Tibial nerve (tissue), 4 donors: ENCODE measurements around the gene SELENOW. TPM values are rescaled to one million over a fixed set of nuclear protein-coding genes. Genes with fewer than 3 reads are reported as not detected.
A peak's percentile ranks its signal among the peaks of the same experiment; 100 is the strongest.
"Not testable (repeated sequence)": the region's sequence is repeated elsewhere in the genome, so short reads cannot be mapped to it uniquely, and the experiment has no call there.

Source experiments
- DNase-seq, 2 donors: peaks; one replicate each; pipeline ENCODE4 v3.0.0-alpha.2; 2019; ENCODE audit warnings: low spot score in 2 of 2
- H3K27ac ChIP-seq, 4 donors: fragments of 200-600 bp; sonication (generic) in 3 of 4; one replicate each; pipeline ENCODE4 v1.5.1; 2017 to 2019; ENCODE audit warnings: mild to moderate bottlenecking in 1 of 4
- H3K27me3 ChIP-seq, 2 donors: fragments of 200-600 bp; sonication (generic) in 1 of 2; one replicate each; pipeline versions ENCODE4 v1.5.1 to v1.6.0; 2017 to 2019
- H3K36me3 ChIP-seq, 3 donors: fragments of 200-600 bp; sonication (generic); one replicate each; pipeline ENCODE4 v1.5.1; 2018 to 2019
- H3K4me1 ChIP-seq, 4 donors: fragments of 200-600 bp; sonication (generic) in 3 of 4; one replicate each; pipeline ENCODE4 v1.5.1; 2017 to 2019
- H3K4me3 ChIP-seq, 4 donors: fragments of 200-600 bp; sonication (generic) in 3 of 4; one replicate each; pipeline ENCODE4 v1.5.1; 2017 to 2019; ENCODE audit warnings: mild to moderate bottlenecking in 1 of 4, moderate library complexity in 1 of 4
- H3K9me3 ChIP-seq, 4 donors: fragments of 200-600 bp; sonication (generic) in 3 of 4; one replicate each; pipeline ENCODE4 v1.5.1; 2017 to 2019
- EP300 ChIP-seq, 2 donors: sonication (generic); formaldehyde crosslinking; IDR thresholded peaks; one replicate each; pipeline ENCODE4 v1.6.1; 2017; ENCODE audit warnings: antibody characterized with exemption in 2 of 2, mild to moderate bottlenecking in 1 of 2
- POLR2A ChIP-seq, 2 donors: fragments of 450-650 bp; IDR thresholded peaks; one replicate each; pipeline ENCODE4 v1.6.1; 2017; ENCODE audit warnings: antibody characterized with exemption in 2 of 2, mild to moderate bottlenecking in 2 of 2, moderate library complexity in 2 of 2
- WGBS, 2 donors: methylation state at CpG; one replicate each; pipeline ENCODE4 v1.1.5; 2018; 5-methylcytosine and 5-hydroxymethylcytosine counted together
- total RNA-seq, 4 donors: library from RNA; depleted of rRNA; stranded (reverse); fragments of >200 nt; gene quantifications; one replicate each; pipeline ENCODE4 v1.1.0, GENCODE V29; 2016
- TF ChIP-seq, protein P1 (sequence below), 5 experiments: fragments of 200-600 bp in 3 of 5; fragments of 450-650 bp in 2 of 5; sonication (generic) in 3 of 5; IDR thresholded peaks; one replicate each; pipeline ENCODE4 v1.5.1; 2016 to 2019; ENCODE audit warnings: antibody characterized with exemption in 5 of 5, mild to moderate bottlenecking in 3 of 5, moderate library complexity in 2 of 5

Gene SELENOW
- total RNA-seq, 4 donors from 2014 or later, result 495 to 841 (median 572) TPM

DNA sequence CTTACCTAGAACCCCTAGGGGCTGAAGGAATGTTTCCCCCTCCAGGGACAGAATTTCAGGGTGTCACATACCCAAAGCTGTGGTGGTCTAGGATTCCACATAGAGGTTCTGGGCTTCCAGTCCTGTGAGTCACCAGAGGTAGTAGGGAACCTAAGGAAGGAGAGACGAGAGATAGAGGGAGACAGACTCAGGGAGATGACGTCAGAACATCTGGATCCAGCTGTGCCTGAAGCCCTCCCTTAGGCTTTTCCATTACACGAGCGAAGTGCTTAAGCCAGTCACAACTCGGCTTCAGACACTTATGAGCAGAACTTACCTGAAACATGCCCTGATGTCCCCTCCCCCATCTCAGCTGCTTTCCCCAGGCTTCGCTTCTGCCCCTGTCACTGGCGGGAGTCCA, 11.8 kb upstream of the SELENOW start:
- Histone ChIP-seq H3K27ac (peak overlapping the region in 1 of 4 donors; percentile 51), H3K36me3 (no peaks in the 10 kb centered on the region), H3K4me1 (peaks cover 0 to 18% (median 2%) of the 10 kb centered on the region in 4 donors), H3K9me3 (no peaks in the 10 kb centered on the region), H3K4me3 (no peak overlapping the region), H3K27me3 (no peaks in the 10 kb centered on the region)
- WGBS, 2 donors, result 90 to 93% methylated on average over 7 of the region's 7 CpGs
- TF ChIP-seq EP300 (IDR thresholded peaks at IDR 0.05) (no peak), POLR2A (IDR thresholded peaks at IDR 0.05) (no peak)
- TF ChIP-seq, protein P1, sequence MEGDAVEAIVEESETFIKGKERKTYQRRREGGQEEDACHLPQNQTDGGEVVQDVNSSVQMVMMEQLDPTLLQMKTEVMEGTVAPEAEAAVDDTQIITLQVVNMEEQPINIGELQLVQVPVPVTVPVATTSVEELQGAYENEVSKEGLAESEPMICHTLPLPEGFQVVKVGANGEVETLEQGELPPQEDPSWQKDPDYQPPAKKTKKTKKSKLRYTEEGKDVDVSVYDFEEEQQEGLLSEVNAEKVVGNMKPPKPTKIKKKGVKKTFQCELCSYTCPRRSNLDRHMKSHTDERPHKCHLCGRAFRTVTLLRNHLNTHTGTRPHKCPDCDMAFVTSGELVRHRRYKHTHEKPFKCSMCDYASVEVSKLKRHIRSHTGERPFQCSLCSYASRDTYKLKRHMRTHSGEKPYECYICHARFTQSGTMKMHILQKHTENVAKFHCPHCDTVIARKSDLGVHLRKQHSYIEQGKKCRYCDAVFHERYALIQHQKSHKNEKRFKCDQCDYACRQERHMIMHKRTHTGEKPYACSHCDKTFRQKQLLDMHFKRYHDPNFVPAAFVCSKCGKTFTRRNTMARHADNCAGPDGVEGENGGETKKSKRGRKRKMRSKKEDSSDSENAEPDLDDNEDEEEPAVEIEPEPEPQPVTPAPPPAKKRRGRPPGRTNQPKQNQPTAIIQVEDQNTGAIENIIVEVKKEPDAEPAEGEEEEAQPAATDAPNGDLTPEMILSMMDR (IDR thresholded peaks at IDR 0.05), result no peak
- DNase-seq, result no peak

DNA sequence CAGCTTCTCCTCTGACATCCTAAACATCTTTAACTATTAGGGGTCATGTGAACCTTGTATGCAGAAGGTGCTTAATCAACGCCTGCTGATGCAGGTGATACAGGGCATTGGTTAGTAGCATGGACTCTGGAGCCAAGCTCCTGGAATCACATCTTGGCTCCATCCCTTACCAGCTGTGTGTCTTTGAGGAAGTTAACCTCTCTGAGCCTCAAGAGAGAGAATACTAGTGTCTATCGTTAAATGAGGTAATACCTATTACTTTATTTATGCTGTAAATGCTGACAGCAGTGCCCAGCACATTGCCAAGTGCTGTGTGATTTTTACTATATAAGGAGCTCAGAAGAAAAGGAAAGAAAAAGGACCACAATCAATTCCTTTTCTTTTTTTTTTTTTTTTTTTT, 11.2 kb upstream of the SELENOW start:
- no peaks in the 10 kb centered on the region for H3K9me3 ChIP-seq
- peaks cover 0 to 18% (median 2%) of the 10 kb centered on the region in 4 donors for H3K4me1 ChIP-seq
- H3K36me3 ChIP-seq, result no peaks in the 10 kb centered on the region
- no peak overlapping the region for H3K4me3 ChIP-seq
- TF ChIP-seq POLR2A (IDR thresholded peaks at IDR 0.05), result no peak
- TF ChIP-seq, protein P1 (IDR thresholded peaks at IDR 0.05), result no peak
- no peak for TF ChIP-seq EP300 (IDR thresholded peaks at IDR 0.05)
- no peaks in the 10 kb centered on the region for H3K27me3 ChIP-seq
- H3K27ac ChIP-seq, result no peak overlapping the region
- no peak for DNase-seq
- WGBS, 2 donors, result 61 to 79% methylated on average over 2 of the region's 2 CpGs

DNA sequence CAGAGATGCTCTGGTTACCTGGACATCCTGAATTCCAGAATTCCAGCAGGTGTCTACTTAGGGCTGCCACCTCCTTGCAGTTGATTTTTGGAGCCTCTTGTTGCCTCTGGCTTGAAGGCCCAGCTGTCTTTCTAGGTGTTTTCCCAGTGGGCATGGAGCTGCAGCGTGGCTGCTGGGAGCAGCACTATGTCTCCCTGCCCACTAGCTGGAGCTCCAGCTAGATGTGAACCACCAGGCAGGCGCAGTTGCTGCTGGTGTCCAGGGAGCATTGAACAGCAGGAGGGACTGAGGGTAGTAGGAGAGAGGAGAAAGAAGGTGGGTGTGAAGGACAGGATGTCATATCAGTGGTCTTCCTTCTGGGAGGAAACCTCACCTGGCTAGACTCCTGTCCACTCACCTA, 9.9 kb upstream of the SELENOW start:
- TF ChIP-seq POLR2A (IDR thresholded peaks at IDR 0.05) (no peak), EP300 (IDR thresholded peaks at IDR 0.05) (no peak)
- TF ChIP-seq, protein P1 (IDR thresholded peaks at IDR 0.05), result no peak
- no peaks in the 10 kb centered on the region for H3K9me3 ChIP-seq
- 71 to 94% methylated on average over 2 of the region's 2 CpGs for WGBS, 2 donors

DNA sequence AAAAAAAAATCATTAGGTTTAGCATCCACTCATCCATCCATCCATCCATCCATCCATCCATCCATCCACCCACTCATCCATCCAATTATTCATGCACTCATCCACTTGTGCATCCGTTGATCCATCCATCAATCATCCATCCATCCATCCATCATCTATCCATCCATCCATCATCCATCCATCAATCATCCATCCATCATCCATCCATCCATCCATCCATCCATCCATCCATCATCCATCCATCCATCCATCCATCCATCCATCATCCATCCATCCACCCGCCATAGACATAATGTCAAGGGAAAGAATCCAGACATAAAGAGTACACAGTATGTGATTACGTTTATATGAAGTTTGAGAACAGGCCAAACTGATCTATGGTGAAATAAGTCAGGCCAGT, 9.0 kb upstream of the SELENOW start:
- Histone ChIP-seq H3K4me1 (peaks cover 0 to 24% (median 2%) of the 10 kb centered on the region in 4 donors), H3K4me3 (no peak overlapping the region), H3K9me3 (no peaks in the 10 kb centered on the region), H3K27ac (no peak overlapping the region), H3K36me3 (no peaks in the 10 kb centered on the region), H3K27me3 (no peaks in the 10 kb centered on the region)
- 89 to 91% methylated on average over 3 of the region's 3 CpGs for WGBS, 2 donors
- TF ChIP-seq EP300 (IDR thresholded peaks at IDR 0.05) (no peak), POLR2A (IDR thresholded peaks at IDR 0.05) (no peak)
- TF ChIP-seq, protein P1 (IDR thresholded peaks at IDR 0.05), result no peak
- DNase-seq, result no peak

More for the DNA sequence above, 9.9 kb upstream of the SELENOW start:
- no peak for DNase-seq
- Histone ChIP-seq H3K36me3 (no peaks in the 10 kb centered on the region), H3K27me3 (no peaks in the 10 kb centered on the region), H3K27ac (no peak overlapping the region), H3K4me3 (no peak overlapping the region), H3K4me1 (peaks cover 0 to 15% (median 2%) of the 10 kb centered on the region in 4 donors)

DNA sequence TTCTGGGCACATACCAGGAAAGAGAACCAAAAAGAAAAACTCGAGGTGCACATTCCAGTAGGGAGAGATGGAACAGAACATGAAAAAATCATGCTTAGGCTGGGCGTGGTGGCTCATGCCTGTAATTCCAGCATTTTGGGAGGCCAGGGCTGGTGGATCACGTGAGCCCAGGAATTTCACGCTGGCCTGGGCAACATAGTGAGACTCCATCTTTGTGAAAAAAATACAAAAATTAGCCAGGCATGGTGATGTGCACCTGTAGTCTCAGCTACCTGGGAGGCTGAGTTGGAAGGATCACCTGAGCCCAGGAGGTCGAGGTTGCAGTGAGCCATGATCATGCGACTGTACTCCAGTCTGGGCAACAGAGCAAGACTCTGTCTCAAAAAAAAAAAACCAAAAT, 7.2 kb upstream of the SELENOW start:
- DNase-seq, H3K9me3 ChIP-seq, H3K4me3 ChIP-seq, H3K27me3 ChIP-seq, H3K36me3 ChIP-seq: not testable (repeated sequence)
- WGBS, 2 donors, result 80 to 84% methylated on average over 6 of the region's 6 CpGs
- Histone ChIP-seq H3K4me1 (peaks cover 0 to 16% (median 0%) of the 10 kb centered on the region in 4 donors), H3K27ac (peak overlapping the region in 2 of 4 donors; percentile 61 to 65)

DNA sequence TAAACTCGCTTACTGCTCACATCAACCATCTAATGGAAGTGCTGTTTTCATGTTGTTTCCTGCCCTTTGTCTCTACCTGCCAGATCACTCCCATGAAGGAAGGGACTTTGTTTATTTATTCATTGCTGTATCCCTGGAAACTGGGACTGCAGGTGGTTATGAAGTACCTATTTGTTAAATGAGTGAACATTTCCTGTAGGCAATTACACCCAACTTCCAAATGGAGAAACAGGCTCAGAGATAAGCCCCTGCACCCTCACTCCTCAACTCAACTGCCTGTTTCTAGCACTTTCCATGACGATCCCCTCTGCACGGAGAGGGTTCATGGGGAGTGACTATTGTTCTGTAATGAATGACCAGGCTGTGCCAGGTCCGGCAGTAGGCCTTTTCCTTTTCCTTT, 1.9 kb upstream of the SELENOW start:
- WGBS, 2 donors, result 50 to 58% methylated on average over 4 of the region's 4 CpGs
- Histone ChIP-seq H3K9me3 (no peaks in the 10 kb centered on the region), H3K27ac (peak overlapping the region in 3 of 4 donors; percentile 98 to 100 (median 98)), H3K27me3 (no peaks in the 10 kb centered on the region), H3K36me3 (peaks cover 0 to 10% (median 0%) of the 10 kb centered on the region in 3 donors), H3K4me1 (peaks cover 0 to 56% (median 28%) of the 10 kb centered on the region in 4 donors), H3K4me3 (no peak overlapping the region)
- peak in 1 of 2 donors; percentile 20 for TF ChIP-seq EP300 (IDR thresholded peaks at IDR 0.05)
- no peak for TF ChIP-seq POLR2A (IDR thresholded peaks at IDR 0.05)
- TF ChIP-seq, protein P1 (IDR thresholded peaks at IDR 0.05), result no peak
- no peak for DNase-seq

DNA sequence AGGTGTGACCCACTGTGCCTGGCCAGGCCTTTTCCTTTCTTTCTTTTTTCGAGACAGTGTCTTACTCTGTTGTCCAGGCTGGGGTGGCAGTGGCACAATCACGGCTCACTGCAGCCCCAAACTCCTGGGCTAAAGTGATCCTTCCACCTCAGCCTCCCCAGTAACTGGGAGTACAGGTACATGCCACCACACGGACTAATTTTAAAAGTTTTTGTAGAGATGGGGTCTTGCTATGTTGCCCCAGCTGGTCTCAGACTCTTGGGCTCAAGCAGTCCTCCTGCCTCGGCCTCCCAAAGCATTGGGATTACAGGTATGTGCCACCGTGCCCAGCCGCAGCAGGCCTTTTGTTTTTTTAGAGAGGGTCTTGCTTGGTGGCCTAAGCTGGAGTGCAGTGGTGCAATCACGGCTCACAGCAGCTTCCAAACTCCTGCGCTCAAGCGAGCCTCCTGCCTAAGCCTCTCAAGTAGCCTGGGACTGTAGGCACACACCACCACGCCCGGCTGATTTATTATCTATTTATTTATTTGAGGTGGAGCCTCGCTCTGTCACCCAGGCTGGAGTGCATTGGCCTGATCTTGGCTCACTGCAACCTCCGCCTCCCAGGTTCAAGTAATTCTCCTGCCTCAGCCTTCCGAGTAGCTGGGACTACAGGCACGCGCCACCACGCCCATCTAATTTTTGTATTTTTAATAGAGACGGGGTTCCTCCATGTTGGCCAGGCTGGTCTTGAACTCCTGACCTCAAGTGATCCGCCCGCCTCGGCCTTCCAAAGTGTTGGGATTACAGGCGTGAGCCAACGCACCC, 1.1 kb upstream of the SELENOW start:
- not testable (repeated sequence) for H3K9me3 ChIP-seq, DNase-seq, H3K27me3 ChIP-seq
- Histone ChIP-seq H3K4me1 (peaks cover 0 to 65% (median 34%) of the 10 kb centered on the region in 4 donors), H3K27ac (peak overlapping the region; percentile 98 to 100 (median 98)), H3K36me3 (peaks cover 0 to 16% (median 0%) of the 10 kb centered on the region in 3 donors), H3K4me3 (peak overlapping the region; percentile 88 to 99 (median 94))
- 61 to 69% methylated on average over 21 to 23 of the region's 23 CpGs for WGBS, 2 donors
